ENCODE results near the gene NFIB. TPM values are rescaled to one million over a fixed set of nuclear protein-coding genes. Genes with fewer than 3 reads are reported as not detected.

NFIB gene
- total RNA-seq, 4 donors from 2014 or later = 24.0 to 40.9 (median 30.6) TPM

- intact Hi-C loops (cut with DNase I; ENCODE audit: low total_unique reads) = loop anchor here (1.0 kb wide), 1 partner anchor 31 kb away; no protein-coding TSS in a partner anchor
- Histone ChIP-seq H3K36me3 (no peaks in the 10 kb centered on the region), H3K4me3 (no peak overlapping the region), H3K27me3 (no peaks in the 10 kb centered on the region), H3K4me1 (peaks cover 44 to 51% of the 10 kb centered on the region in 2 donors), H3K9me3 (no peaks in the 10 kb centered on the region), H3K27ac (peak overlapping the region in 2 of 4 donors; percentile 21 to 39)
- in situ Hi-C loops (cut with MboI; ENCODE audit: low sequenced_read_pairs in 4 of 4) = loop anchor here in 1 of 4 donors (25.0 kb wide), 1 partner anchor 508 kb away; no protein-coding TSS in a partner anchor
- TF ChIP-seq CTCF (IDR thresholded peaks at IDR 0.05 in 4 of 5, conservative IDR thresholded peaks at IDR 0.05 in 1 of 5) (no peak), POLR2A (IDR thresholded peaks at IDR 0.05) (no peak)
- DNase-seq (no peak), ATAC-seq (no peak)
Measured at GRCh38 chr9:14219850-14220249, 94.1 kb downstream of the NFIB start.

GRCh38 chr9:14218253-14218652 lies 95.7 kb downstream of the NFIB start:
- H3K27ac ChIP-seq = peak overlapping the region in 2 of 4 donors; percentile 2 to 8
- no peaks in the 10 kb centered on the region for H3K36me3 ChIP-seq
- ATAC-seq (no peak), DNase-seq (no peak)
- no peaks in the 10 kb centered on the region for H3K27me3 ChIP-seq
- in situ Hi-C loops (cut with MboI; ENCODE audit: low sequenced_read_pairs in 4 of 4) = loop anchor here in 1 of 4 donors (25.0 kb wide), 1 partner anchor 506 kb away; no protein-coding TSS in a partner anchor
- no peak overlapping the region for H3K4me3 ChIP-seq
- peaks cover 50 to 55% of the 10 kb centered on the region in 2 donors for H3K4me1 ChIP-seq
- TF ChIP-seq POLR2A (IDR thresholded peaks at IDR 0.05) (no peak), CTCF (IDR thresholded peaks at IDR 0.05 in 4 of 5, conservative IDR thresholded peaks at IDR 0.05 in 1 of 5) (no peak)
- intact Hi-C loops (cut with DNase I; ENCODE audit: low total_unique reads) = no loop called here
- no peaks in the 10 kb centered on the region for H3K9me3 ChIP-seq

DNA sequence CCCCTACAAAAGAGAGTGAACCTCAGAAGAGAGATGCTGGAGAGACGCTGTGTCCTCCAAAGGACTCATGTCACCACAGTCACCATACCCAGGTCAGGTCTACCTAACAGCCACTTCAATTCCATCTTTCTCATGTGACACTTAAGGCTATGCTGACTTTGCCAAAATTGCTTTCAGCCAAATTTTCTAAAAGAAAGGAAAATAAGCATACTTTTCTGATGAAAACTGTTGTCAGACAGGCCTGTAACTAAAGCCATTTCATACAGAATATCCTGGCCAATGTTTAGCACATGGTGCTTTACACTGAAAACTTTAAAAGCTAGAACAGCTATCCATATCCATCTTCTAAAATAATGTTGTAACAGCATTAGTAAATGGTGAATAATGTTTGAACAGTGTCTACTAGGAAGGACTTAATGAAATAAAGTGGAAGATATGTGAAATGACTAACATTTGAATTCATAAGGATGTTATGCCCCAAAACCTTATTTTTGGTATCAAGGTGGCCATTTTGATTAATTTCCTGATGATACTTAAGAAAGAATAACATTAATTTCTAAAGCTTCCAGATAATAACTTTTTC lies 97.2 kb downstream of the NFIB start:
- ATAC-seq (no peak), DNase-seq (no peak)
- intact Hi-C loops (cut with DNase I; ENCODE audit: low total_unique reads) = no loop called here
- Histone ChIP-seq H3K4me1 (peaks cover 57 to 61% of the 10 kb centered on the region in 2 donors), H3K27ac (no peak overlapping the region), H3K36me3 (no peaks in the 10 kb centered on the region), H3K27me3 (no peaks in the 10 kb centered on the region), H3K4me3 (no peak overlapping the region), H3K9me3 (no peaks in the 10 kb centered on the region)
- TF ChIP-seq POLR2A (IDR thresholded peaks at IDR 0.05) (no peak), CTCF (IDR thresholded peaks at IDR 0.05 in 4 of 5, conservative IDR thresholded peaks at IDR 0.05 in 1 of 5) (no peak)
- in situ Hi-C loops (cut with MboI; ENCODE audit: low sequenced_read_pairs in 4 of 4) = loop anchor here in 1 of 4 donors (25.0 kb wide), 1 partner anchor 504 kb away; no protein-coding TSS in a partner anchor

GRCh38 chr9:14215614-14216013 lies 98.3 kb downstream of the NFIB start:
- Histone ChIP-seq H3K27me3 (no peaks in the 10 kb centered on the region), H3K36me3 (no peaks in the 10 kb centered on the region), H3K4me1 (peaks cover 56 to 57% of the 10 kb centered on the region in 2 donors), H3K9me3 (no peaks in the 10 kb centered on the region), H3K4me3 (no peak overlapping the region), H3K27ac (no peak overlapping the region)
- in situ Hi-C loops (cut with MboI; ENCODE audit: low sequenced_read_pairs in 4 of 4) (loop anchor here in 1 of 4 donors (25.0 kb wide), 1 partner anchor 503 kb away; no protein-coding TSS in a partner anchor), intact Hi-C loops (cut with DNase I; ENCODE audit: low total_unique reads) (no loop called here)
- TF ChIP-seq POLR2A (IDR thresholded peaks at IDR 0.05) = no peak
- no peak for TF ChIP-seq CTCF (IDR thresholded peaks at IDR 0.05 in 4 of 5, conservative IDR thresholded peaks at IDR 0.05 in 1 of 5)
- DNase-seq (no peak), ATAC-seq (no peak)
